Measurements from ENCODE around the gene RAD51B.

The RAD51B gene

GRCh38 chr14:68775614-68776126, 956.1 kb downstream of the RAD51B start:
- no peak for DNase-seq (ENCODE audit: low read depth)

- DNase-seq (ENCODE audit: low read depth): no peak
Measured at GRCh38 chr14:68777644-68778043, 958.1 kb downstream of the RAD51B start.
